DMS114 treated with DMSO at 0.1 percent for 48 hours (cell line): ENCODE results near the gene CHD6.

Experiments
- DNase-seq: peaks from one replicate; lab custom pipeline; 2025; ENCODE audit not compliant: unreplicated experiment; lab: John Stamatoyannopoulos, UW

Gene CHD6

DNA sequence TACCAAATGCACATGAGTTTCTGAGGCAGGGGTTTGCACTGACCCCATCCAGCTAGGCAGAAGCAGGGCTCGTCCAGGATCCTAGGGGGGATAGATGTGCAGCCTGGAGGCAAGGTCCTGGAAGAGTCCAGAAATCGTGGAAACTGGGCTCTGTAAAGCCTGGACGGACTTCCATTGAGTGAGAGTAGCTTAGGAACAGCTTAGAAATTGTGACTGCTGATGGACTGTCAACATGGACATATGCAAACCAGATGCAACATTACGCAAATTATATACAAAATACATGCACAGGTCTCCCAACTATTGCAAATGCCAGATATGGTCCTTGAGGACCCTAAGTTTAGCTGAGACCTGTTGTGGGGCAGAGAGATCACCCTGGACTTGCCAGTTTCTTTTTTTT, 246.8 kb downstream of the CHD6 start:
- no peak for DNase-seq

DNA sequence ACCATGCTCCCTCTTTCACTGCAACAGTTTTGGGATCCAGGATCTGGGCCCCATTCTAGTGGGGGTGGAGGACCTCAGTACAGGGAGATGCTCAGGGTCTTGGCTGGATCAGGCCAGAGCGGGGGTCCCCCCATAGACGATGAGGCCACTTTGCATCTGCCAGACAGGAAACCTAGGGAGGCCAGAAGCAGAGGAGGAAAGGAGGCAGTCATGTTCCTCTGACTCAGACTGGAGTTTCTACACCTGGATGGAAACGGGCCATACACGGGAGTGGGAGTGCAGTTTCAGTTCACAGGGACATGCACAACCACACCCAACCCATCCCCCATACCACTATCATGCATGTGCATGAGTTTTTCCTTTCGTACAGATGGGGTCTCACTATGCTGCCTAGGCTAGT, 248.0 kb downstream of the CHD6 start:
- DNase-seq = no peak

DNA sequence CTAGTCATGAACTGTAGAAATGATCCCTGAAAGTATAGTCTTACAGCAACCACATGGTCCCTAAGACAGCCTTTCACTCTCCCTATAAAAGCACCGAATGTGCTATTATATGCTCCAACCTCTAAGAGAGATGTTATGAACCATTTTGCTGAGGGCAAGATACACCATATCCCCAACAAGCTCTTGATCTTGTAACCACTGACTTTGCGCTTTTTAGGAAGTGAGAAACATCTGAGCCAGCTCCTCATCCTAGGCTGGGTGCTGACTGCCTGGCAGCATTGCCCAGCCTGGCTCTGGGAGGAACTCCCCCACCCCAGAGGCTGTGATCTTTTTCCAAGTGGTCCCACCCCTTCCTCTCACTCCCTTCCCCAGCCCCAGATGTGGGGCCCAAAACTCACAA, 248.5 kb downstream of the CHD6 start:
- no peak for DNase-seq

- DNase-seq = no peak
Measured at GRCh38 chr20:41367956-41368355, 250.2 kb downstream of the CHD6 start.

DNA sequence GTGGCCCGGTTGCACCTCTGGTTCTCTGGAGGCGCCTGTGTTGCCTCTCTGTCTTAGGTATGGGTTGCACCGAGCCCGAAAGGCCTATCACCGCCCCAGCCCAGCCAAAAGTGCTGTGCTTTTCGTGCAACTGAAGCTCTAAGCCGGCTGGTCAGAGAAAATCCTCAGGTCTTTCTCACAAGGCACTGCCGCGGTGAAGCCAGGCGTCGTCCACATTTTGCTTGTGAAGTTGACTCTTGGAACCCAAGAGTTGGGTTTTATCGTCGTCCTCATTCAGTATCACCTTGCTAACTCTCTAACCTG, 250.8 kb downstream of the CHD6 start:
- DNase-seq = no peak

DNA sequence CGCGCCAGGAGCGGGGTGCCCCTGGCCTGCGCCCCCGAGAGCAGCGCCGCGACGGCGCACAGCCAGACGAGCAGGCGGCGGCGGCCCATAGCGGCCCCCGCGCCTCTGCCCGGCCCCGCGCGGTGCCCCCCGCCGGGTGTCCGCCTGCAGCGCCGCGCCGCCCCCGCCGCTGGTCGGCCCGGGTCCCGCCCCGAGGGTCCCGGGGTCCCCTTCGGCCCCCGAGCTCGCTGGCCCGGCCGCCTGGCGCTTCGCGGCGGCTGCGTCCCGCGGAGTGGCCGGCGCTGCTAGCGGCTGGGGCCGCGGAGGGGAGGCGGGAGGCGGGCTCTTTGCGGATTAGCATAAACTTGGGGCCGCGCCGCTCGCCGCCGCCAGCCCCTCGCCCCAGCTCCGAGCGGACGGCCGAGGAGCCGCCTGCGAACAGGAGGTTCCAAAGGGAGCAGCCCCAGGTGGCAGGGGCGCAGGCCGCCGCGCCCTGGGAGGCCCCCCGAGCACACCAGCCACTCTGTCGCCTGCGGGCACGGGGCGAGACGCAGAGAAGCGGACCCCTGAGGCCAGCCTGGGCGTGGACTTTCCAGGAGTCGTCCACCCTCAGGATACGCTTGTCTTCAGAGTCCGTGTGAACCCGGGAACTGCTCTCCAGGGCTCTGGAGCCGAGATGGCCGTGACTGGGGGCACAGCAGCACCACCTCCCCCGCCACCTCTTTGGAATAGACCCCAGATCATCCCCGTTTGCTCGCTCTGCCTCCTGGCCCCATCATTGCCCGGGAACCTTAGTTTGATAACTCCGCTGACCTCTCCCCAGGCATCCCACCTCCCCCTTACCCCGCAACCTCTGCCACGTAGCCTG, 251.4 kb downstream of the CHD6 start, which contains the start of gene EMILIN3:
Gene EMILIN3 (minus strand): TSS at position 273 of the 847 bp plus-strand sequence. CDS start 184 bp downstream, at position 89.
- no peak for DNase-seq

- DNase-seq = no peak
Measured at GRCh38 chr20:41365777-41366545, 252.2 kb downstream of the CHD6 start.

DNA sequence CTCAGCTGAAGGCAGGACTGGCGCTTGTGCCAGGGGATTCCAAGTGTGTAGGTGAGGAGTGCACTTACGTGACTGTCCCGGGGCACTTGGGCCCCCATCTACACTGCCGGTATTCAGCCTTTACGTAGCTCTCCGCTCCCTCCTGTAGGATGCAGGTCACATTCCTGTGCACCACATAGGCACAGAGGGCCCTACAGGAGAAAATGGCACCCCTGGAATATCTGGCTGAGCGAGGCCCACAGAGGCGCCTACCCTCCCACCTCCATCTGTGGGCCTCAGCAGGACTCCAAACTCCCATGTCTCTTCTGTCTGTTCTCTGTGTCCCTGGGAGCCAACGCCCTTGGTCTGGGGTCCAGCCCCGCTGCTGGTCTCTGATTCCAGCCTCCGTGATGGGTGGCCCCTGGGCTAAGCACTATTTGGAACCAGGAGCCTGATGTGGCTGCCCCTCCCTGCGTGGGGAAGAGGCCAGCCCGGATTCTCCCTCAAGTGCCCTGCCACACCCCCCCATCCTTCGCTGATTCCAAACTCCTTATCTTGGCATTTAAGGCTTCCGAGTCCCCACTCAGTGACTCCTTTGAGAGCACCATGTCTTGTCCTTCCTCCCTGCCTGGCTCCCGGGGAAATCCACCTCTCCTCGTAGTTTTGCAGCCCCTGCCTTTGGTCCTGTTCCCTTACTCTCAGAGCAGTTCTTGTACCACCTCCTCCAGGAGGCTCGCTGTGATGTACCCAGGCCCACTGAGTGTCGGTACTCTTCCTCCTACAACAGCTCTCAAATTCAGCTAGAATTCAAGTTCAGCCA, 253.0 kb downstream of the CHD6 start:
- no peak for DNase-seq

GRCh38 chr20:41364236-41364855, 253.8 kb downstream of the CHD6 start:
- no peak for DNase-seq

GRCh38 chr20:41363601-41364000, 254.6 kb downstream of the CHD6 start:
- no peak for DNase-seq

- DNase-seq = no peak
Measured at GRCh38 chr20:41362748-41363140, 255.4 kb downstream of the CHD6 start.

- no peak for DNase-seq
Measured at GRCh38 chr20:41361757-41362747, 256.1 kb downstream of the CHD6 start.

DNA sequence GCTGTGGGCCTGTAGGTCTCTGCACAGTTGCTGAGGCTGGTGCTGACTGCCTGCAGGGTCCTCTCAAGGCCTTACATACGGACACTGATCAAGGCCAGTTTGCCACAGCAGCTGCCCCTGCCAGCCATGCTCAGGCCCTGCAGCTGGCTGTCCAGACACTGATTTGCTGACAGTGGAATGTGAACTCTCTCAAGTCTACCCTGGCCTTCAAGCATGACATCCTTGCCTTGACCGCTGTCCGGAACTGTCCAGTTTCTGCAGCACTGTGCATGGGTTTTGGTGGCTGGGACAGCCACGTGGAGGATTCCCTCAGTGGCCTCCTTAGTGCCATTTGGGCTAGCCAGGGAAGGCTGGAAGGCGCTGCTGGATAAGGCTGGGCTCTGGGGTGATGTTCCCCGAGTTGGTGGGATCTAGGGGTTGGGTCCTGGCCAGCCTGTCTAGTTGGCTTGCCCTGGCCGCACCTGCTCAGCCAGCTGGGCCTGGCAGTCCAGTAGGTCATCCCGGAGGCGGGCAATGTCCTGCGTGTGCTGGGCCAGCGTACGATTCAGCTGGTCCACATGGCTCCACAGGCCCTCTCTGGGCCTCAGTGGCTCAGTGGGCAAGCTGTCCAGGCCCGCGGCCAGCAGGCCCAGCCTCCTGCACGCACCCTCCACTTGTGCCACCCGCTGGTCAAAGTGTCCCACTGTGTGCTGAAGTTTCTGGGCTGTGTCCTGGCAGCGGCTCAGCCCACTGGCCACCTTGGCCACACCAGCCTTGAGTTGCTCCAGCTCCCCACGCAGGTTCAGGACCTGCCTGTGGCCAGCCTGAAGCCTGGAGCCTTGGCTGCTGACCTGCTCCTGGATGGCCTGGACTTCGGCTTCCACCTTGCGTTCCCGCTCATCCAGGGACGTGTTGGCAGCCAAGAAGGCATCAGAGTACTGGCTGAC, 257.1 kb downstream of the CHD6 start:
- no peak for DNase-seq

DNA sequence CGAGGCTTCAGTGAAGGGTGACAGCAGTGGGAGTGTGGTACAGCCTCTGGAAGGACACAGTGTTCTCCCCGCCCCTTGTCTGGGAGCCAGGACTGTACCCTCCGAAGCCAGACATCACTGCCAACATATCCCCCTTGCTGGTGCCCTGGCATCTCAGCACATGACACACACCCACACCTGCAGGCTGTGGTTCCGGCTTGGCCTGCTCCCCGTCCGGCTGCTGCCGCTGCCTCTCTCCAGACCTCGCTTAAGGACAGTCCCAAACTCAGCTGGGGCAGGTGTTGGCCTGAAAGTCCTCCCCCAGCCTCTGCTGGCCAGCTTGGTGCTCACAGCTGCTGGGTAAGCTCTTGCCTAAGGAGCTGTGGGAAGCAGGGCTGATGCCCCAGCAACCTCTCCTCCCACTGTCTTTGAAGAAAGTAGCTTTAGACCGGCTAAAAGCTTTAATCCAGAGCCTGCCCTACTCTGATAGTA, 258.6 kb downstream of the CHD6 start:
- no peak for DNase-seq

DNA sequence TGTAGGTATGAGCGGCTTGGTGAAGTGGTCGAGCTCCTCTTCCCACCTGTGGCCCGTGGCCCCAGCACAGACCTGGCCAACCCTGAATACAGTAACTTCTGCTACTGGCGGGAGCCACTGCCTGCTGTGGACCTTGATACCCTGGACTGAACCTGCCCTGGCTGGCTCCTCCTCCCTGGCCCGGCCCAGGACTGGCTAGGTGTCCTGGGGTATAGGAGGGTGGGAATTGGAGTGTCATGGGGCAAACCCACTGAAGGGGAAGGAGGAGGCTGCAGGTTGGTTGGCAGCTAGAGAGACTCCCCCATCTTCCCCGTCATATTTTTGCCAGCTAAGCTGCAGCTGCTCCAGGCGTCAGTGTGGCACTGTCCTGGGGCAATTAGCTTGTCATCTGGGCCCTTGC, 259.5 kb downstream of the CHD6 start:
- no peak for DNase-seq

GRCh38 chr20:41358230-41358629, 259.9 kb downstream of the CHD6 start:
- no peak for DNase-seq

- no peak for DNase-seq
Measured at GRCh38 chr20:41357424-41358163, 260.6 kb downstream of the CHD6 start.

GRCh38 chr20:41356951-41357350, 261.2 kb downstream of the CHD6 start:
- DNase-seq = no peak
